OCI-LY1 (cell line): ENCODE results near the gene TNNT1.
A peak's percentile ranks its signal among the peaks of the same experiment; 100 is the strongest.

ENCODE experiments used
- H2AFZ ChIP-seq: fragments of 200-600 bp; sonication (generic), shearing (Covaris generic); 2 replicates; pipeline ENCODE4 v1.6.0; 2014; ENCODE audit warnings: antibody characterized with exemption, mild to moderate bottlenecking, low read length
- H3F3A ChIP-seq: fragments of 200-600 bp; sonication (generic), shearing (Covaris generic); 2 replicates; pipeline ENCODE4 v1.6.0; 2014; ENCODE audit warnings: mild to moderate bottlenecking, antibody characterized with exemption, low read length, moderate library complexity; ENCODE audit not compliant: insufficient read depth
- H3K27ac ChIP-seq: fragments of 200-600 bp; sonication (generic); 2 replicates; pipeline ENCODE4 v1.5.1; 2014; ENCODE audit warnings: low read length, mixed run types, mild to moderate bottlenecking, low read depth; ENCODE audit not compliant: poor library complexity, severe bottlenecking
- H3K27me3 ChIP-seq: fragments of 200-600 bp; sonication (generic); 2 replicates; pipeline ENCODE4 v1.6.0; 2014; ENCODE audit warnings: antibody characterized with exemption, mild to moderate bottlenecking, low read length, moderate library complexity; ENCODE audit not compliant: insufficient read depth
- H3K36me3 ChIP-seq: fragments of 200-600 bp; sonication (generic); 2 replicates; pipeline ENCODE4 v1.6.1; 2014; ENCODE audit warnings: mild to moderate bottlenecking, antibody characterized with exemption, low read length, moderate library complexity, mixed read lengths; ENCODE audit not compliant: insufficient read depth
- H3K4me1 ChIP-seq: fragments of 200-600 bp; sonication (generic); 2 replicates; pipeline ENCODE4 v1.5.1; 2014; ENCODE audit warnings: mild to moderate bottlenecking, low read length, moderate library complexity; ENCODE audit not compliant: insufficient read depth, severe bottlenecking
- H3K4me2 ChIP-seq: fragments of 200-600 bp; sonication (generic), shearing (Covaris generic); 2 replicates; pipeline ENCODE4 v1.6.1; 2014; ENCODE audit warnings: low read length
- H3K4me3 ChIP-seq: fragments of 200-600 bp; sonication (generic); 2 replicates; pipeline ENCODE4 v1.5.1; 2014; ENCODE audit warnings: low read length, low read depth, mild to moderate bottlenecking, mixed read lengths; ENCODE audit not compliant: poor library complexity, severe bottlenecking
- H3K79me2 ChIP-seq: fragments of 200-600 bp; shearing (Covaris generic); 2 replicates; pipeline ENCODE4 v1.6.1; 2016; ENCODE audit warnings: mixed run types, low read length, mixed read lengths; ENCODE audit not compliant: insufficient read depth
- H3K9ac ChIP-seq: fragments of 200-600 bp; sonication (generic), shearing (Covaris generic); 2 replicates; pipeline ENCODE4 v1.6.1; 2014; ENCODE audit warnings: mild to moderate bottlenecking, low read length, mixed read lengths
- H3K9me2 ChIP-seq: fragments of 200-600 bp; sonication (generic), shearing (Covaris generic); 2 replicates; pipeline ENCODE4 v1.6.1; 2014; ENCODE audit warnings: low read depth, mild to moderate bottlenecking, low read length, mixed read lengths
- H3K9me3 ChIP-seq: fragments of 200-600 bp; shearing (Covaris generic); 2 replicates; pipeline ENCODE4 v1.6.1; 2014; ENCODE audit warnings: low read length, mixed read lengths
- H4K20me1 ChIP-seq: fragments of 200-600 bp; sonication (generic), shearing (Covaris generic); 2 replicates; pipeline ENCODE4 v1.6.0; 2016; ENCODE audit warnings: mild to moderate bottlenecking, low read length; ENCODE audit not compliant: insufficient read depth
- EZH2 ChIP-seq: fragments of 200-600 bp; sonication (generic), shearing (Covaris generic); IDR thresholded peaks from 2 replicates; pipeline ENCODE4 v1.8.0; 2017; ENCODE audit warnings: borderline replicate concordance, mixed run types, mild to moderate bottlenecking, antibody characterized with exemption, low read length, moderate library complexity, mixed read lengths
- TF ChIP-seq, protein P1 (sequence below): fragments of 200-600 bp; sonication (generic), shearing (Covaris generic); IDR thresholded peaks from 2 replicates; pipeline ENCODE4 v1.5.1; 2017; ENCODE audit warnings: mild to moderate bottlenecking, antibody characterized with exemption, low read length, moderate library complexity, mixed read lengths

The TNNT1 gene

DNA sequence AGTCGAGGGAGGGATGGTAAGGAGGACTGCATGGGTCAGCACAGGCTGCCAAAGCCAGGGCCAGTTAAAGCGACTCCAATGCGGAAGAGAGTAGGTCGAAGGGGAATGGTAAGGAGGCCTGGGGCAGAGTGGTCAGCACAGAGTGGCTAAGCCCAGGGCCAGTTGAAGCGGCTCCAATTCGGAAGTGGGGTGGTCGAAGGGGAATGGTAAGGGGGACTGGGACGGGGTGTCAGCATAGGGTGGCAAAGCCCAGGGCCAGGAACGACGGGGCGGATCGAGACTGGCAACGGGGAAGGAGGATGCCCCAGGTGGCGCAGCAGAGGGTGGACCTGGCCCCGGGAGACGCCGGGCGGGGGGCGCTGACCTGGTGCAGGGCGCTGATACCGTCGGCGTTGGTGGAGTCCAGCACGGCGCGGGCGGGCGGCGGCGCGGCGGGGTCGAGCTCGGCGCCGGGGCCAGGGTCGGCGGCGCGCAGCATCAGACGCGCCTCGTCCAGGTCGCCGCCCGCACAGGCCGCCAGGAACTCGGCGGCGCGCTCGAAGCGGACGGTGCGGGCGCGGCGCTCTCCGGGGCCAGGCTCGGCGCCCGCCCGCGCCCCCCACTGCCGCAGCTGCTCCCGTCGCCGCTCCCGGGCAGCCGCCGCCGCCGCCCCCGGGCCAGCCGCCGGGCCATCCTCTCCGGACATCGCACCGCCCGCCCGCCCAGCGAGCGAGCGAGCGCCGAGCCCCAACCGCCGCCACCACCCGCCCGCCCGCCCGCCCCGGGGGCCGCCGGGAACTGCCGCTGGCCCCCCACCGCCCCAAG, 31.9 kb downstream of the TNNT1 start, which contains the start of gene PPP1R12C:
Gene PPP1R12C, minus strand, starts transcription at position 779 of the 804 bp plus-strand sequence. Its CDS starts 94 bp downstream, at position 685.
- Histone ChIP-seq H3K4me3 (peak within 1 kb of the TSS; percentile 75), H3K4me1 (peaks cover 55% of the 10 kb centered on the region), H3K27ac (peak within 1 kb of the TSS; percentile 50), H3F3A (no peaks in the 10 kb centered on the region), H3K36me3 (peaks cover 6% of the 10 kb centered on the region), H4K20me1 (no peaks in the 10 kb centered on the region), H3K79me2 (no peaks in the 10 kb centered on the region), H3K9ac (peak within 1 kb of the TSS; percentile 74), H3K27me3 (no peaks in the 10 kb centered on the region), H3K9me3 (no peaks in the 10 kb centered on the region), H3K9me2 (no peaks in the 10 kb centered on the region), H2AFZ (no peak within 1 kb of the TSS), H3K4me2 (peak within 1 kb of the TSS; percentile 89)
- TF ChIP-seq EZH2 = no peak
- TF ChIP-seq, protein P1, sequence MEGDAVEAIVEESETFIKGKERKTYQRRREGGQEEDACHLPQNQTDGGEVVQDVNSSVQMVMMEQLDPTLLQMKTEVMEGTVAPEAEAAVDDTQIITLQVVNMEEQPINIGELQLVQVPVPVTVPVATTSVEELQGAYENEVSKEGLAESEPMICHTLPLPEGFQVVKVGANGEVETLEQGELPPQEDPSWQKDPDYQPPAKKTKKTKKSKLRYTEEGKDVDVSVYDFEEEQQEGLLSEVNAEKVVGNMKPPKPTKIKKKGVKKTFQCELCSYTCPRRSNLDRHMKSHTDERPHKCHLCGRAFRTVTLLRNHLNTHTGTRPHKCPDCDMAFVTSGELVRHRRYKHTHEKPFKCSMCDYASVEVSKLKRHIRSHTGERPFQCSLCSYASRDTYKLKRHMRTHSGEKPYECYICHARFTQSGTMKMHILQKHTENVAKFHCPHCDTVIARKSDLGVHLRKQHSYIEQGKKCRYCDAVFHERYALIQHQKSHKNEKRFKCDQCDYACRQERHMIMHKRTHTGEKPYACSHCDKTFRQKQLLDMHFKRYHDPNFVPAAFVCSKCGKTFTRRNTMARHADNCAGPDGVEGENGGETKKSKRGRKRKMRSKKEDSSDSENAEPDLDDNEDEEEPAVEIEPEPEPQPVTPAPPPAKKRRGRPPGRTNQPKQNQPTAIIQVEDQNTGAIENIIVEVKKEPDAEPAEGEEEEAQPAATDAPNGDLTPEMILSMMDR = no peak

DNA sequence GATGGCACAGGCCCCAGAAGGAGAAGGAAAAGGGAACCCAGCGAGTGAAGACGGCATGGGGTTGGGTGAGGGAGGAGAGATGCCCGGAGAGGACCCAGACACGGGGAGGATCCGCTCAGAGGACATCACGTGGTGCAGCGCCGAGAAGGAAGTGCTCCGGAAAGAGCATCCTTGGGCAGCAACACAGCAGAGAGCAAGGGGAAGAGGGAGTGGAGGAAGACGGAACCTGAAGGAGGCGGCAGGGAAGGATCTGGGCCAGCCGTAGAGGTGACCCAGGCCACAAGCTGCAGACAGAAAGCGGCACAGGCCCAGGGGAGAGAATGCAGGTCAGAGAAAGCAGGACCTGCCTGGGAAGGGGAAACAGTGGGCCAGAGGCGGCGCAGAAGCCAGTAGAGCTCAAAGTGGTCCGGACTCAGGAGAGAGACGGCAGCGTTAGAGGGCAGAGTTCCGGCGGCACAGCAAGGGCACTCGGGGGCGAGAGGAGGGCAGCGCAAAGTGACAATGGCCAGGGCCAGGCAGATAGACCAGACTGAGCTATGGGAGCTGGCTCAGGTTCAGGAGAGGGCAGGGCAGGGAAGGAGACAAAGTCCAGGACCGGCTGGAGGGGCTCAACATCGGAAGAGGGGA, 32.7 kb downstream of the TNNT1 start:
- Histone ChIP-seq H3K27ac (peak overlapping the region; percentile 50), H3K36me3 (peaks cover 6% of the 10 kb centered on the region), H3F3A (no peaks in the 10 kb centered on the region), H3K79me2 (no peaks in the 10 kb centered on the region), H3K4me1 (peaks cover 52% of the 10 kb centered on the region), H3K9me2 (no peaks in the 10 kb centered on the region), H3K9ac (peak overlapping the region; percentile 74), H3K4me3 (peak overlapping the region; percentile 75), H3K9me3 (no peaks in the 10 kb centered on the region), H3K4me2 (peak overlapping the region; percentile 89), H4K20me1 (no peaks in the 10 kb centered on the region), H2AFZ (no peak overlapping the region), H3K27me3 (no peaks in the 10 kb centered on the region)
- no peak for TF ChIP-seq EZH2
- TF ChIP-seq, protein P1 = peak; percentile 10; the same call in 1 of the 2 replicates

DNA sequence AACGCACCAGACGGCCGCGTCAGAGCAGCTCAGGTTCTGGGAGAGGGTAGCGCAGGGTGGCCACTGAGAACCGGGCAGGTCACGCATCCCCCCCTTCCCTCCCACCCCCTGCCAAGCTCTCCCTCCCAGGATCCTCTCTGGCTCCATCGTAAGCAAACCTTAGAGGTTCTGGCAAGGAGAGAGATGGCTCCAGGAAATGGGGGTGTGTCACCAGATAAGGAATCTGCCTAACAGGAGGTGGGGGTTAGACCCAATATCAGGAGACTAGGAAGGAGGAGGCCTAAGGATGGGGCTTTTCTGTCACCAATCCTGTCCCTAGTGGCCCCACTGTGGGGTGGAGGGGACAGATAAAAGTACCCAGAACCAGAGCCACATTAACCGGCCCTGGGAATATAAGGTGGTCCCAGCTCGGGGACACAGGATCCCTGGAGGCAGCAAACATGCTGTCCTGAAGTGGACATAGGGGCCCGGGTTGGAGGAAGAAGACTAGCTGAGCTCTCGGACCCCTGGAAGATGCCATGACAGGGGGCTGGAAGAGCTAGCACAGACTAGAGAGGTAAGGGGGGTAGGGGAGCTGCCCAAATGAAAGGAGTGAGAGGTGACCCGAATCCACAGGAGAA, 33.5 kb downstream of the TNNT1 start:
- H3K9ac ChIP-seq = peak overlapping the region; percentile 74; the same call in 1 of the 2 replicates
- H3K9me2 ChIP-seq = no peaks in the 10 kb centered on the region
- H4K20me1 ChIP-seq = no peaks in the 10 kb centered on the region
- no peaks in the 10 kb centered on the region for H3K79me2 ChIP-seq
- peaks cover 6% of the 10 kb centered on the region; the same call in 1 of the 2 replicates for H3K36me3 ChIP-seq
- no peaks in the 10 kb centered on the region for H3K9me3 ChIP-seq
- no peaks in the 10 kb centered on the region for H3K27me3 ChIP-seq
- H3K4me1 ChIP-seq = peaks cover 44% of the 10 kb centered on the region
- peak overlapping the region; percentile 89 for H3K4me2 ChIP-seq
- peak overlapping the region; percentile 75 for H3K4me3 ChIP-seq
- no peaks in the 10 kb centered on the region for H3F3A ChIP-seq
- H2AFZ ChIP-seq = no peak overlapping the region
- no peak overlapping the region for H3K27ac ChIP-seq
- no peak for TF ChIP-seq EZH2
- TF ChIP-seq, protein P1 = no peak
